Mucosa of descending colon (tissue), 3 donors: ENCODE results near the gene TRAF2. TPM values are rescaled to one million over a fixed set of nuclear protein-coding genes. Genes with fewer than 3 reads are reported as not detected.

Experiments used
- ATAC-seq: fragments of 200-7000 bp; cut with Tn5 transposase; one replicate; pipeline ENCODE4 v1.9.1; 2020; ENCODE audit warnings: mild to moderate bottlenecking, moderate library complexity
- DNase-seq, 3 donors: peaks; one replicate each; pipeline ENCODE4 v3.0.0-alpha.2; 2020
- H3K36me3 ChIP-seq: fragments of 200-600 bp; one replicate; pipeline ENCODE4 v1.8.0; 2021; ENCODE audit warnings: low read depth, mild to moderate bottlenecking
- H3K4me1 ChIP-seq: fragments of 200-600 bp; one replicate; pipeline ENCODE4 v1.8.0; 2021; ENCODE audit warnings: low read depth, mild to moderate bottlenecking
- H3K4me3 ChIP-seq: fragments of 200-600 bp; one replicate; pipeline ENCODE4 v1.8.0; 2021; ENCODE audit warnings: mild to moderate bottlenecking
- H3K9me3 ChIP-seq: fragments of 200-600 bp; one replicate; pipeline ENCODE4 v1.8.0; 2021; ENCODE audit warnings: mild to moderate bottlenecking
- intact Hi-C, 2 donors: fragments of 100-400 bp; cut with DNase I in 1 of 2; cut with micrococcal nuclease in 1 of 2; formaldehyde crosslinking; loops; one replicate each; pipeline versions ENCODE4 v1.11.0 to v1.11.1; 2022; cut with DNase I, micrococcal nuclease
- microRNA-seq: library from miRNA; unstranded; fragments of <30 nt; microRNA quantifications from one replicate; pipeline ENCODE4, GENCODE V29; 2019
- total RNA-seq, 3 donors: library from RNA; stranded (reverse); fragmentation: NEBNext Ultra II Directional in 2 of 3; extraction: Animal tissue kit (Norgen Biotek cat#: 25700) in 2 of 3; gene quantifications; one replicate each; pipeline versions ENCODE4 v1.2.1 to v1.2.4, GENCODE V29; 2021 to 2023
- TF ChIP-seq, protein P1 (sequence below): fragments of 200-600 bp; IDR thresholded peaks from one replicate; pipeline ENCODE4 v1.8.0; 2022; ENCODE audit warnings: antibody characterized with exemption, mild to moderate bottlenecking
- donor health status: DM: no; HTN: no; CAD: no; lungs with moderate emphysema.
- donor health status: DM: no; HTN: no; CAD: no.
- donor health status: DM: no; HTN: yes; CAD: no.

Gene TRAF2
- total RNA-seq, 3 donors from 2014 or later = 19.6 to 28.2 (median 21.1) TPM

DNA sequence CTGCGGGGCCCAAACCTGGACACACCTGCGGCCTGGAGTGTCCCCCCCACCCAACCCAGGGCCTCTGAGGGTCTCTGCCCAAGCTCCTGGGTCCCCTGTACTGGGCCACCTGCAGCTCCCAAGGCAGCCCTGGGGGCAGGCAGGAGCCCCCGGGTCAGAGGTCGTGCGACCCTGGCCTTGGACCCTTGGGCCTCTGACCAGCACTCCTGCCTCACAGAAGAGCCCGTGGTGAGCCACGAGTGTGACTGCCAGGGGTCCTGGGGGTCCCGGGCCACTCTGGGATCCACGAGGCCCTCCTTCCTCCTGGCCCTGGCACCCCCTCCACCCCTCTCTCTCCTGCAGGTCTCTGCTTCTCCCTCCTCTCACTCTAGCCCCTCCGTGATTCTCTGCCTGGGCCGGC, 86.0 kb downstream of the TRAF2 start:
- Histone ChIP-seq H3K4me1 (no peaks in the 10 kb centered on the region), H3K9me3 (no peaks in the 10 kb centered on the region), H3K4me3 (no peak overlapping the region), H3K36me3 (no peaks in the 10 kb centered on the region)
- intact Hi-C loops = no loop called here
- DNase-seq = no peak
- TF ChIP-seq, protein P1, sequence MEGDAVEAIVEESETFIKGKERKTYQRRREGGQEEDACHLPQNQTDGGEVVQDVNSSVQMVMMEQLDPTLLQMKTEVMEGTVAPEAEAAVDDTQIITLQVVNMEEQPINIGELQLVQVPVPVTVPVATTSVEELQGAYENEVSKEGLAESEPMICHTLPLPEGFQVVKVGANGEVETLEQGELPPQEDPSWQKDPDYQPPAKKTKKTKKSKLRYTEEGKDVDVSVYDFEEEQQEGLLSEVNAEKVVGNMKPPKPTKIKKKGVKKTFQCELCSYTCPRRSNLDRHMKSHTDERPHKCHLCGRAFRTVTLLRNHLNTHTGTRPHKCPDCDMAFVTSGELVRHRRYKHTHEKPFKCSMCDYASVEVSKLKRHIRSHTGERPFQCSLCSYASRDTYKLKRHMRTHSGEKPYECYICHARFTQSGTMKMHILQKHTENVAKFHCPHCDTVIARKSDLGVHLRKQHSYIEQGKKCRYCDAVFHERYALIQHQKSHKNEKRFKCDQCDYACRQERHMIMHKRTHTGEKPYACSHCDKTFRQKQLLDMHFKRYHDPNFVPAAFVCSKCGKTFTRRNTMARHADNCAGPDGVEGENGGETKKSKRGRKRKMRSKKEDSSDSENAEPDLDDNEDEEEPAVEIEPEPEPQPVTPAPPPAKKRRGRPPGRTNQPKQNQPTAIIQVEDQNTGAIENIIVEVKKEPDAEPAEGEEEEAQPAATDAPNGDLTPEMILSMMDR = no peak
- ATAC-seq = no peak

DNA sequence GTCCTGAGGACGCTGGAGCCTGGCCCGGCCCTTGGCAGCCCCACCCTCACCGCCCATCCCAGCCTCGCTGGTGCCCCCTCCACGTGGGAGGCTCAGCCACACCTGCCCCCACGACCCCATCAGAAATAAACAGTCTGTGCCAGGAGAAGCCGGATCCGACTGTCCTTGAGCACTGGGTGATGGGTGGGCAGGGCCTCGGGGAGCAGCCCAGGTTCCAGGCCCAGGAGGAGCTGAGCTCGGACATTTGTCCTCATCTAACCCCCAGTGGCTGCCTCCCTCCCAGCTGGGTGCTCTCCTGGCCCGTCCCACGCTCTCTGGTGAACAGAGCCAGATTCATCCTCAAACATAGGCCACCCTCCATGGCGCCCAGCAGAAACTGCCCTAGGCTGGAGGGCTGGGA, 86.4 kb downstream of the TRAF2 start:
- H3K9me3 ChIP-seq = no peaks in the 10 kb centered on the region
- intact Hi-C loops = no loop called here
- TF ChIP-seq, protein P1 = no peak

DNA sequence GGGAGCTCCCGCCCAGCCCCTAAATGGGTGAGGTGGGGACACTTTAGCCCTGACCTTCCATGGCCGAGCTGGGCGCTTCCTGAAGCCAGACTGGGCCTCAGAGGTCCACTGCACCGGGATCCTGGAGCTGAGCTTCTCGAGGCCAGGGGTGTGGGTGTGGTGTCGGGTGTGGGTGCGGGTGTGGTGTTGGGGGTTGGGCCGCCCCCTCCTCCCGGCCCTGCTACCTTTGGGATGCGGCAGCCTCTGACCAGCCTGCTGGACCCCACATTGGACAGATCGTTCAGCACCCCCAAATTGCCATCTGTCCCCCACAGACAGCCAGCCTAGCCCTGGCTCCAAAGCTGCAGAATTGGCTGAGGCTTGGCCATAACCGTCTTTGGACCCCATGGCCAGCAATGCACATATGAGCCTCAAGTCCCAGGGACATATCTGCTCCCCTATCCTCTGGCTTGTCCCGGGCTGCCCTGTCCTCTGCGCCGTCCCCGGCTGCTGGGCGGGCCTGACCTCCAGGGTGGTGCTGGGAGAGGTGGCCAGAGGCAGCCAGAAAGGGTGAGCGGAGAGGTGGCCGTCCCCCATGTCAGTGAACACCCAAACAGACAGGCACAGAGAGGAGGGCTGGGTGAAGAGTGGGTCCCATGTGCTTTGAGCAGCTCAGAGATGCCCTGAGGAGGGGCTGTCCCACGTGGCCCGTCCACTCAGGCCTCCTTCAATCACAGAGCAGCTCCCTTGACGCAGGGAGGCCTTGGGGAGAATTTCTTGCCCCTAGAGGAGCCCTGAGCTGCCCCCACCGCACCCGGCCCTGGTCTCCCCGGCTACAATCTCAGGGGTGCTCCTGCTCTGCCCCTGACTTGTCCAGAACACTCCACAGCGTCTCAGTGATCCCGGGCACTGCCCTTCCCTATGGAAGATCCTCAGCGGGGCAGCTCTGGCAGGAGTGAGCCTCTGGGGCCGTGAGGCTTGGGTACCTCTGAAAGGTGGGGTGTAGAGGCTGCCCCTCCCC, 87.6 kb downstream of the TRAF2 start:
- Histone ChIP-seq H3K4me1 (peaks cover 2% of the 10 kb centered on the region), H3K9me3 (no peaks in the 10 kb centered on the region), H3K4me3 (no peak overlapping the region), H3K36me3 (no peaks in the 10 kb centered on the region)
- TF ChIP-seq, protein P1 = no peak
- no peak for DNase-seq
- no peak for ATAC-seq
- intact Hi-C loops = no loop called here

More for the DNA sequence above, 86.4 kb downstream of the TRAF2 start:
- peaks cover under 1% of the 10 kb centered on the region for H3K4me1 ChIP-seq
- no peak overlapping the region for H3K4me3 ChIP-seq
- no peak for DNase-seq
- no peaks in the 10 kb centered on the region for H3K36me3 ChIP-seq
- no peak for ATAC-seq

DNA sequence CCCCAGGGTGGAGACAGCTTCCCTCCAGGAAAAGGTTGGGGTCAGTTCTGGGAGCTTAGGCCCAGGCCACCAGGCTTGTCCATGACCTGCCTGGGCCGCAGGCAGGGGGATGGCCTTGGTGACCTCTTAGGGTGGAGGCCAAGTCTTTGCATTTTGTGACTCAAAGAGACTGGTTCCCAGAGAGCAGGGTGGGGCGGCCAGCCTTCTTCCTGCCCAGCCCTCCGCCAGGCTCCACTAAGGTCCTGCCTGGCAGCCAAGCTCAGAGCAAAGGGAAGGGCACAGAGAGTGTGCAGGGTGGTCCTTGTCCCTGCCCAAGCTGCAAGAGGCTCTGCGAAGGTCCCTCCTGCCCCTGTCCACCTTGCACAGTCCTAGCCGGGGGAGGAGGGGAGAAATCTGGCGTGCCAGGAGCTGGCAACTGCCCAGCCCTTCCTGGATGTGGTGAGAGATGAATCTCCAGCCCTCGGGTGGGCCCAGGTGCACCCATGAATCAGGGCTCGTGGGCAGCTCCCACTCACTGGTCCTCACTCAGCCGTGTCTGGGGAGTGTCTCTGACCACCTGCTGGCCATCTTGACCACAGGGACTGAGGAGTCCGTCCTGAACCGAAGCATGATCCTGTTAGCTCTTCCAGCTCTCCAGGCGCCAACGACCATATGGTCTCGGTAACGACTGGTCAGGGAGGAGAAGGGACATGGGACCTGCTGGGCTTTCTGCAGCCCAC, 88.7 kb downstream of the TRAF2 start:
- Histone ChIP-seq H3K36me3 (no peaks in the 10 kb centered on the region), H3K4me1 (peaks cover 2% of the 10 kb centered on the region), H3K9me3 (no peaks in the 10 kb centered on the region), H3K4me3 (no peak overlapping the region)
- intact Hi-C loops = no loop called here
- TF ChIP-seq, protein P1 = no peak
- ATAC-seq (peak; percentile 49), DNase-seq (no peak)

DNA sequence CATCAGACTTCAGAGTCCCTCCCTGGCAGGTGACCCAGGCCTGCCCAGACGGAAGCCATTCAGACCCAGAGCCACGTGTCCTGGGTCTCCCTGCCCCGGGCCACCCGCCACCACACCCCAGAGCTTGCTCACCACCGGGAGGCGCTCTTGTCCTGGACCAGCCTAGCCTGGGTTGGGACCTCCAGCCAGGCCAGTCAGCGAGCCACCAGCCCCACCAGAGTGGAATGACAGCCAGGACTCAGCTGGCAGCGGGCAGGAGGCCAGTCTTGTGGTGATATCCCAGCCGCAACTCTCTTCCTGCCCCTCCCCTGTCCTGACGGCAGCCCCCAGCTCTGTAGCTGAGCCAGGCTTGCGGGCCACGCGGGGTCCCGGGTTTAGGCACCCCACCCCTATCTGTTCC, 89.3 kb downstream of the TRAF2 start:
- TF ChIP-seq, protein P1 = no peak
- Histone ChIP-seq H3K4me3 (no peak overlapping the region), H3K9me3 (no peaks in the 10 kb centered on the region), H3K36me3 (no peaks in the 10 kb centered on the region), H3K4me1 (peaks cover 2% of the 10 kb centered on the region)
- DNase-seq (no peak), ATAC-seq (no peak)
- intact Hi-C loops = no loop called here

Small RNAs within 50 kb of the gene (microRNA-seq; reads per million reads assigned to microRNA genes)
- 0.70 reads per million for gene MIR4479

Other genes starting within 250 kb of the TRAF2 start
- 10 to 100 TPM; 15.9 to 43.4 (median 18.9) TPM for gene EGFL7, start 223.6 kb upstream of the TRAF2 start, total RNA-seq
- 100 to 1,000 TPM; 113 to 296 (median 152) TPM for gene AGPAT2, start 199.1 kb upstream of the TRAF2 start, total RNA-seq
- gene DIPK1B, start 173.9 kb upstream of the TRAF2 start, total RNA-seq = 1 to 10 TPM; 1.0 to 10.0 (median 2.9) TPM
- 1 to 10 TPM in 2 of 3 donors, under 1 TPM in 1; 0.12 to 5.1 (median 2.7) TPM for gene LCN10, start 143.6 kb upstream of the TRAF2 start, total RNA-seq
- gene LCN6, start 138.0 kb upstream of the TRAF2 start, total RNA-seq = 1 to 10 TPM; 1.0 to 8.5 (median 4.7) TPM
- gene LCN8, start 128.3 kb upstream of the TRAF2 start, total RNA-seq = not detected
- gene LCN15, start 122.0 kb upstream of the TRAF2 start, total RNA-seq = 10 to 100 TPM in 1 of 3 donors, 1 to 10 TPM in 2; 1.6 to 17.2 (median 3.7) TPM
- 100 to 1,000 TPM; 110 to 373 (median 127) TPM for gene TMEM141, start 95.2 kb upstream of the TRAF2 start, total RNA-seq
- gene CCDC183, start 90.2 kb upstream of the TRAF2 start, total RNA-seq = 10 to 100 TPM in 1 of 3 donors, 1 to 10 TPM in 2; 4.0 to 38.0 (median 7.0) TPM
- 100 to 1,000 TPM in 2 of 3 donors, 10 to 100 TPM in 1; 92.1 to 142 (median 112) TPM for gene RABL6, start 78.6 kb upstream of the TRAF2 start, total RNA-seq
- 10 to 100 TPM in 2 of 3 donors, 1 to 10 TPM in 1; 7.4 to 21.6 (median 16.4) TPM for gene AJM1, start 44.0 kb upstream of the TRAF2 start, total RNA-seq
- gene PHPT1, start 37.1 kb upstream of the TRAF2 start, total RNA-seq = 100 to 1,000 TPM in 2 of 3 donors, 10 to 100 TPM in 1; 96.4 to 163 (median 102) TPM
- gene MAMDC4, start 34.2 kb upstream of the TRAF2 start, total RNA-seq = 10 to 100 TPM; 15.4 to 43.8 (median 18.5) TPM
- 100 to 1,000 TPM; 311 to 445 (median 397) TPM for gene EDF1, start 20.2 kb upstream of the TRAF2 start, total RNA-seq
- 100 to 1,000 TPM; 127 to 197 (median 142) TPM for gene FBXW5, start 58.2 kb downstream of the TRAF2 start, total RNA-seq
- 10 to 100 TPM in 2 of 3 donors, 1 to 10 TPM in 1; 3.2 to 15.4 (median 10.4) TPM for gene C8G, start 58.7 kb downstream of the TRAF2 start, total RNA-seq
- 10 to 100 TPM in 1 of 3 donors, 1 to 10 TPM in 2; 6.8 to 10.7 (median 7.6) TPM for gene LCN12, start 65.8 kb downstream of the TRAF2 start, total RNA-seq
- gene PTGDS, start 91.0 kb downstream of the TRAF2 start, total RNA-seq = 10 to 100 TPM in 2 of 3 donors, 1 to 10 TPM in 1; 2.5 to 45.4 (median 16.1) TPM
- under 1 TPM in 2 of 3 donors, not detected in 1; 0.17 to 0.76 TPM for gene LCNL1, start 96.5 kb downstream of the TRAF2 start, total RNA-seq
- gene PAXX, start 105.9 kb downstream of the TRAF2 start, total RNA-seq = 10 to 100 TPM; 32.0 to 39.9 (median 34.1) TPM
- 1 to 10 TPM in 1 of 3 donors, under 1 TPM in 2; 0.82 to 1.9 (median 0.99) TPM for gene CLIC3, start 110.1 kb downstream of the TRAF2 start, total RNA-seq
- 10 to 100 TPM; 20.1 to 77.2 (median 48.0) TPM for gene ABCA2, start 141.7 kb downstream of the TRAF2 start, total RNA-seq
- gene FUT7, start 145.6 kb downstream of the TRAF2 start, total RNA-seq = under 1 TPM in 2 of 3 donors, not detected in 1; 0.14 to 0.27 TPM
- gene NPDC1, start 159.7 kb downstream of the TRAF2 start, total RNA-seq = 100 to 1,000 TPM in 1 of 3 donors, 10 to 100 TPM in 2; 78.6 to 177 (median 83.0) TPM
- gene ENTPD2, start 167.5 kb downstream of the TRAF2 start, total RNA-seq = 10 to 100 TPM in 2 of 3 donors, 1 to 10 TPM in 1; 7.7 to 26.8 (median 10.7) TPM
- gene SAPCD2, start 184.0 kb downstream of the TRAF2 start, total RNA-seq = 10 to 100 TPM in 1 of 3 donors, 1 to 10 TPM in 2; 2.7 to 11.2 (median 6.0) TPM
- 10 to 100 TPM; 10.5 to 13.6 (median 12.8) TPM for gene UAP1L1, start 191.0 kb downstream of the TRAF2 start, total RNA-seq
- 10 to 100 TPM; 36.1 to 55.4 (median 52.7) TPM for gene MAN1B1, start 200.5 kb downstream of the TRAF2 start, total RNA-seq
- gene DPP7, start 228.2 kb downstream of the TRAF2 start, total RNA-seq = 100 to 1,000 TPM in 1 of 3 donors, 10 to 100 TPM in 2; 47.0 to 114 (median 51.5) TPM